Hepatocyte (in vitro differentiated cells): ENCODE measurements around the gene ARHGAP22. TPM values are rescaled to one million over a fixed set of nuclear protein-coding genes. Genes with fewer than 3 reads are reported as not detected.

Experiments used
- DNase-seq: peaks from one replicate; pipeline ENCODE4 v3.0.0-alpha.2; 2016; ENCODE audit warnings: low spot score
- H2AFZ ChIP-seq: fragments of 200-600 bp; sonication (generic); 2 replicates; pipeline ENCODE4 v1.6.0; 2016; ENCODE audit warnings: antibody characterized with exemption, mild to moderate bottlenecking
- H3K27ac ChIP-seq: fragments of 200-600 bp; sonication (generic); 2 replicates; pipeline ENCODE4 v1.5.1; 2016; ENCODE audit warnings: mild to moderate bottlenecking
- H3K27me3 ChIP-seq: fragments of 200-600 bp; sonication (generic); 2 replicates; pipeline ENCODE4 v1.6.1; 2016
- H3K36me3 ChIP-seq: fragments of 200-600 bp; sonication (generic); replicated peaks from 2 replicates; pipeline ENCODE4 v1.5.1; 2016; ENCODE audit warnings: low read depth; ENCODE audit not compliant: insufficient read depth
- H3K4me1 ChIP-seq: fragments of 200-600 bp; sonication (generic); 2 replicates; pipeline ENCODE4 v1.5.1; 2016; ENCODE audit warnings: mild to moderate bottlenecking, moderate library complexity; ENCODE audit not compliant: insufficient read depth
- H3K4me2 ChIP-seq: fragments of 200-600 bp; sonication (generic); 2 replicates; pipeline ENCODE4 v1.6.0; 2016
- H3K4me3 ChIP-seq: fragments of 200-600 bp; sonication (generic); 2 replicates; pipeline ENCODE4 v1.5.1; 2016; ENCODE audit warnings: mild to moderate bottlenecking
- H3K79me2 ChIP-seq: fragments of 200-600 bp; sonication (generic); 2 replicates; pipeline ENCODE4 v1.6.0; 2017; ENCODE audit warnings: mild to moderate bottlenecking
- H3K9me2 ChIP-seq: fragments of 200-600 bp; sonication (generic); replicated peaks from 2 replicates; pipeline ENCODE4 v1.6.0; 2017; ENCODE audit warnings: mild to moderate bottlenecking; ENCODE audit not compliant: insufficient read depth
- H3K9me3 ChIP-seq: fragments of 200-600 bp; sonication (generic); 2 replicates; pipeline ENCODE4 v1.5.1; 2016; ENCODE audit warnings: low read depth, mild to moderate bottlenecking
- H4K20me1 ChIP-seq: fragments of 200-600 bp; sonication (generic); 2 replicates; pipeline ENCODE4 v1.6.0; 2016; ENCODE audit warnings: mild to moderate bottlenecking; ENCODE audit not compliant: insufficient read depth, poor library complexity, severe bottlenecking
- EZH2 ChIP-seq: fragments of 200-600 bp; sonication (generic); IDR thresholded peaks from 2 replicates; pipeline ENCODE4 v1.6.1; 2016; ENCODE audit warnings: antibody characterized with exemption, mild to moderate bottlenecking, borderline replicate concordance
- EZH2phosphoT487 ChIP-seq: fragments of 200-600 bp; sonication (generic); IDR thresholded peaks from one replicate; pipeline ENCODE4 v1.6.1; 2018; ENCODE audit warnings: antibody characterized with exemption, mild to moderate bottlenecking, low read depth, moderate library complexity; ENCODE audit not compliant: unreplicated experiment, severe bottlenecking
- WGBS: methylation state at CpG from one replicate; pipeline ENCODE4 v1.1.6; 2016; ENCODE audit warnings: low lambda C conversion rate; ENCODE audit errors: missing lambda C conversion rate; 5-methylcytosine and 5-hydroxymethylcytosine counted together
- polyA plus RNA-seq: library from polyadenylated mRNA; unstranded; fragments of >200 nt; fragmentation: Nextera tagmentation; extraction: Ambion mirVana; gene quantifications from 2 replicates; pipeline ENCODE4 v1.2.1, GENCODE V29; 2016
- total RNA-seq: library from RNA; depleted of rRNA; stranded (reverse); fragments of >200 nt; gene quantifications from 2 replicates; pipeline ENCODE4 v1.2.3, GENCODE V29; 2014
- TF ChIP-seq, protein P1 (sequence below): fragments of 200-600 bp; sonication (generic); IDR thresholded peaks from 2 replicates; pipeline ENCODE4 v1.5.1; 2016; ENCODE audit warnings: antibody characterized with exemption, mild to moderate bottlenecking; ENCODE audit not compliant: poor library complexity

The ARHGAP22 gene
- total and polyA plus RNA-seq, 2 experiments from 2014 or later: 1.7 to 1.8 TPM

DNA sequence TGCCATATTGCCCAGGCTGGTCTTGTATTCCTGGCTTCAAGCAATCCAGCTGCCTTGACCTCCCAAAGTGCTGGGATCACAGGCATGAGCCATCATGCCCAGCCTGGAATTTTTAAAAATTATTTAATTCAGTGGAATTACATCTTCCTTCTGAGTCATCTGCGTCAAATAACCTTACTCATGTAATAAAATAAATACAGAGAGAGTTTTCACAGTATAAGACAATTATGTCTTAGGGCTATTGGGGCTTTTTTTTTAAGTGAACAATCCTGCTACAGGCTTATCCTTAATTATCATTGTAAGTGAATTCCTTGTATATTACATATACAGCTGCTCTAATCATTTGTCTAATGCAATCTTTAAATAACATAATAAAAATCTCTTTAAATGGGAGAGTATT lies 190.1 kb downstream of the ARHGAP22 start:
- Histone ChIP-seq H3K9me3 (peaks cover 11% of the 10 kb centered on the region), H3K79me2 (no peaks in the 10 kb centered on the region), H3K4me1 (peaks cover 7% of the 10 kb centered on the region), H3K9me2 (no peaks in the 10 kb centered on the region), H2AFZ (no peak overlapping the region), H4K20me1 (no peaks in the 10 kb centered on the region), H3K4me2 (no peak overlapping the region), H3K27me3 (no peaks in the 10 kb centered on the region), H3K36me3 (no peaks in the 10 kb centered on the region), H3K4me3 (no peak overlapping the region), H3K27ac (no peak overlapping the region)
- WGBS: 100% methylated on average over 1 of the region's 1 CpG
- TF ChIP-seq, protein P1, sequence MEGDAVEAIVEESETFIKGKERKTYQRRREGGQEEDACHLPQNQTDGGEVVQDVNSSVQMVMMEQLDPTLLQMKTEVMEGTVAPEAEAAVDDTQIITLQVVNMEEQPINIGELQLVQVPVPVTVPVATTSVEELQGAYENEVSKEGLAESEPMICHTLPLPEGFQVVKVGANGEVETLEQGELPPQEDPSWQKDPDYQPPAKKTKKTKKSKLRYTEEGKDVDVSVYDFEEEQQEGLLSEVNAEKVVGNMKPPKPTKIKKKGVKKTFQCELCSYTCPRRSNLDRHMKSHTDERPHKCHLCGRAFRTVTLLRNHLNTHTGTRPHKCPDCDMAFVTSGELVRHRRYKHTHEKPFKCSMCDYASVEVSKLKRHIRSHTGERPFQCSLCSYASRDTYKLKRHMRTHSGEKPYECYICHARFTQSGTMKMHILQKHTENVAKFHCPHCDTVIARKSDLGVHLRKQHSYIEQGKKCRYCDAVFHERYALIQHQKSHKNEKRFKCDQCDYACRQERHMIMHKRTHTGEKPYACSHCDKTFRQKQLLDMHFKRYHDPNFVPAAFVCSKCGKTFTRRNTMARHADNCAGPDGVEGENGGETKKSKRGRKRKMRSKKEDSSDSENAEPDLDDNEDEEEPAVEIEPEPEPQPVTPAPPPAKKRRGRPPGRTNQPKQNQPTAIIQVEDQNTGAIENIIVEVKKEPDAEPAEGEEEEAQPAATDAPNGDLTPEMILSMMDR: no peak
- no peak for TF ChIP-seq EZH2
- no peak for DNase-seq

DNA sequence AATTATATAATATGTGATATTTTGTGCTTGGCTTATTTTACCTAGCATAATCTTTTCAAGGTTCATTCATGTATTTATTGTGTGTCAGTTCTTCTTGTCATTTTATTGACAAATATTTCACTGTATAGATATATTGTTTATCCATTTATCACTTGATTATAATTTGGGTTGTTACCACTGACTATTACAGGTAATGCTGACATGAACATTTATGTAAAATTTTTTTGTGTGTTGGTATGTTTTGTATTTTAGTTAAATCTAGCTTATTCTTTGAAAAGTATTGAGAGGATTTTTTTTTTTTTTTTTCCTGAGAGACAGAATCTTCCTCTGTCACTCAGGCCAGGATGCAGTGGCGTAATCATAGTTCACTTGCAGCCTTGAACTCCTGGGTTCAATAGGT lies 190.7 kb downstream of the ARHGAP22 start:
- no peak overlapping the region for H3K4me2 ChIP-seq

DNA sequence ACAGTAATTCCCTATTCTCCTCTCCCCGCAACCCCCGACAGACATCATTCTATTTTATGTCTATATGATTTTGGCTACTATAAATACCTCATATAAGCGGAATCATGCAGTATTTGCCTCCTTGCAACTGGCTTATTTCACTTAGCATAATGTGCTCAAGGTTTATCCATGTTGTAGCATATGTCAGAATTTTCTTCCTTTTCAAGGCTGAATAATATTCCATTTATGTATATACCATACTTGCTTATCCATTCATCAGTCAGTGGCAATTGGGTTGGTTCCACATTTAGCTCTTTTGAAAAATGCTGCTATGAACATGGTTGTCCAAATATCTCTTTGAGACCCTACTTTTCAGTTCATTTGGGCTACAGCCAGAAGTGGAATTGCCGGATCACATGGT lies 191.9 kb downstream of the ARHGAP22 start:
- H3K9me2 ChIP-seq: no peaks in the 10 kb centered on the region
- no peak overlapping the region for H2AFZ ChIP-seq
- peaks cover 7% of the 10 kb centered on the region for H3K4me1 ChIP-seq
- H3K4me2 ChIP-seq: no peak overlapping the region
- no peak overlapping the region for H3K4me3 ChIP-seq
- TF ChIP-seq EZH2: no peak
- TF ChIP-seq, protein P1: no peak
- TF ChIP-seq EZH2phosphoT487: no peak
- H3K36me3 ChIP-seq: no peaks in the 10 kb centered on the region
- DNase-seq: no peak
- H3K27me3 ChIP-seq: no peaks in the 10 kb centered on the region
- WGBS: 98% methylated on average over 4 of the region's 4 CpGs
- no peaks in the 10 kb centered on the region for H4K20me1 ChIP-seq
- H3K9me3 ChIP-seq: peaks cover 11% of the 10 kb centered on the region
- H3K27ac ChIP-seq: no peak overlapping the region
- no peaks in the 10 kb centered on the region for H3K79me2 ChIP-seq

More for the DNA sequence above, 190.7 kb downstream of the ARHGAP22 start:
- peaks cover 11% of the 10 kb centered on the region for H3K9me3 ChIP-seq
- H4K20me1 ChIP-seq: no peaks in the 10 kb centered on the region
- H3K9me2 ChIP-seq: no peaks in the 10 kb centered on the region
- DNase-seq: no peak
- no peak overlapping the region for H2AFZ ChIP-seq
- no peaks in the 10 kb centered on the region for H3K36me3 ChIP-seq
- no peaks in the 10 kb centered on the region for H3K79me2 ChIP-seq
- WGBS: 96% methylated on average over 1 of the region's 1 CpG
- no peak overlapping the region for H3K4me3 ChIP-seq
- H3K27ac ChIP-seq: no peak overlapping the region
- TF ChIP-seq EZH2 (no peak), EZH2phosphoT487 (no peak)
- TF ChIP-seq, protein P1: no peak
- peaks cover 7% of the 10 kb centered on the region for H3K4me1 ChIP-seq
- H3K27me3 ChIP-seq: no peaks in the 10 kb centered on the region

DNA sequence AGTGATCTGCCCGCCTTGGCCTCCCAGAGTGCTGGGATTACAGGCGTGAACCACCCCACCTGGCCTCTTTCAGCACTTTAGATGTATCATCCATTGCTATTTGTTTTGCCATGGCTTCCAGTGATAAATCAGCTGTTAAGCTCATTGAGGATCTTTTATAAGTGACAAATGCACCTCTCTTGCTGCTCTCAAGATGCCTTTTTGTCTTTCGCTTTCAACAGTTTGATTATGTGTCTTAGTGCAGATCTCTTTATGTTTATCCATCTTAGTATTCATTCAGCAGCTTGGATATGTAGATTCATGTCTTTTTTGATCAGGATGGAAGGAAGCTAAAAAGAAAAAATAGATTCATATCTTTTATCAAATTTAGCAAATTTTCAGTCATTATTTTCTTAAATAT lies 192.8 kb downstream of the ARHGAP22 start:
- Histone ChIP-seq H3K79me2 (no peaks in the 10 kb centered on the region), H3K9me2 (no peaks in the 10 kb centered on the region), H2AFZ (no peak overlapping the region), H3K27me3 (no peaks in the 10 kb centered on the region), H3K4me1 (peaks cover 4% of the 10 kb centered on the region), H3K4me2 (no peak overlapping the region), H4K20me1 (no peaks in the 10 kb centered on the region), H3K9me3 (peaks cover 11% of the 10 kb centered on the region), H3K36me3 (no peaks in the 10 kb centered on the region), H3K4me3 (no peak overlapping the region), H3K27ac (no peak overlapping the region)
- 97% methylated on average over 3 of the region's 3 CpGs for WGBS
- no peak for TF ChIP-seq EZH2
- TF ChIP-seq, protein P1: no peak
- TF ChIP-seq EZH2phosphoT487: no peak
- no peak for DNase-seq
